ENCODE measurements around the gene RAB5B.

DNA sequence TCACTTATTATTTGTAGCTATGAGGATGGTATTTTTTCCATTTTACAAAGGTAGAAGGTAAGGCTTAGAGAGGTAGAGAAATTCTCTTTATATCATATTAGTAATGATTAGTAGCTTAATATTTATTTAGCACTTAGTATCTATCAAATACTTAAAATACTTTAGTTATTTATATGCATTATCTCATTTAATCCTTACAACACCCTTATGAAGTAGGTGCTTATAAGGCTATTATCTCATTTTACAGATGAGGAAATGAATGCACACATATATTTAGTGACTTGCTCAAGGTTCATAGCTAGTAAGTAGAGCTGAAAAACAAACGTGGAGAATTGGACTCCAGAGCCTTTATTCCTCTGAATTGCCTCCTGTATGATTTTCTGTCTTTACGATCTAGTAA is 11.0 kb downstream of the RAB5B start:
- TF ChIP-seq, protein P1, sequence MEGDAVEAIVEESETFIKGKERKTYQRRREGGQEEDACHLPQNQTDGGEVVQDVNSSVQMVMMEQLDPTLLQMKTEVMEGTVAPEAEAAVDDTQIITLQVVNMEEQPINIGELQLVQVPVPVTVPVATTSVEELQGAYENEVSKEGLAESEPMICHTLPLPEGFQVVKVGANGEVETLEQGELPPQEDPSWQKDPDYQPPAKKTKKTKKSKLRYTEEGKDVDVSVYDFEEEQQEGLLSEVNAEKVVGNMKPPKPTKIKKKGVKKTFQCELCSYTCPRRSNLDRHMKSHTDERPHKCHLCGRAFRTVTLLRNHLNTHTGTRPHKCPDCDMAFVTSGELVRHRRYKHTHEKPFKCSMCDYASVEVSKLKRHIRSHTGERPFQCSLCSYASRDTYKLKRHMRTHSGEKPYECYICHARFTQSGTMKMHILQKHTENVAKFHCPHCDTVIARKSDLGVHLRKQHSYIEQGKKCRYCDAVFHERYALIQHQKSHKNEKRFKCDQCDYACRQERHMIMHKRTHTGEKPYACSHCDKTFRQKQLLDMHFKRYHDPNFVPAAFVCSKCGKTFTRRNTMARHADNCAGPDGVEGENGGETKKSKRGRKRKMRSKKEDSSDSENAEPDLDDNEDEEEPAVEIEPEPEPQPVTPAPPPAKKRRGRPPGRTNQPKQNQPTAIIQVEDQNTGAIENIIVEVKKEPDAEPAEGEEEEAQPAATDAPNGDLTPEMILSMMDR (IDR thresholded peaks at IDR 0.05; ENCODE audit: low read length), result no peak
- TF ChIP-seq EZH2 (optimal IDR thresholded peaks at IDR 0.05; ENCODE audit: low read depth, low read length) (no peak), EZH2phosphoT487 (IDR thresholded peaks at IDR 0.05; ENCODE audit: low read length) (no peak)
